T-cell (primary cell): ENCODE data around the gene ARHGAP22. TPM values are rescaled to one million over a fixed set of nuclear protein-coding genes. Genes with fewer than 3 reads are reported as not detected.
A peak's percentile ranks its signal among the peaks of the same experiment; 100 is the strongest.

Source experiments
- ATAC-seq, 4 experiments: fragments of 200-7000 bp in 3 of 4; fragments of 150-1000 bp in 1 of 4; cut with Tn5 transposase; replicated peaks in 1 of 4; 1 replicate in 3 of 4; 2 replicates in 1 of 4; pipeline ENCODE4 v1.10.0; 2021; ENCODE audit warnings: moderate library complexity in 3 of 4, mild to moderate bottlenecking in 2 of 4, moderate number of reproducible peaks in 1 of 4
- CTCF ChIA-PET, 2 donors: fragments of 300-600 bp; sonication (Branson Sonifier 250); formaldehyde crosslinking; loops; one replicate each; lab custom pipeline; 2022; ENCODE audit warnings: antibody characterized with exemption in 2 of 2; lab: Charles Lee
- POLR2A ChIA-PET, 2 donors: fragments of 300-600 bp; sonication (Branson Sonifier 250); formaldehyde crosslinking; loops; one replicate each; lab custom pipeline; 2022; ENCODE audit warnings: antibody characterized with exemption in 2 of 2; lab: Charles Lee
- DNase-seq, 35 experiments: peaks; one replicate each; pipeline versions ENCODE4 v3.0.0 to v3.0.0-alpha.2; 2013 to 2023
- H3K27ac ChIP-seq: one replicate; pipeline ENCODE4 v1.5.1; 2013; ENCODE audit warnings: low read length
- H3K27me3 ChIP-seq, 2 experiments: replicated peaks in 1 of 2; 1 replicate in 1 of 2; 2 replicates in 1 of 2; pipeline versions ENCODE4 v1.6.1 to v1.7.0; 2013; ENCODE audit warnings: low read length in 1 of 2, mixed read lengths in 1 of 2; ENCODE audit not compliant: control insufficient read depth in 2 of 2, insufficient read depth in 2 of 2; ENCODE audit errors: extremely low read depth in 1 of 2
- H3K36me3 ChIP-seq, 2 donors: 1 replicate in 1 of 2; 2 replicates in 1 of 2; pipeline versions ENCODE4 v1.6.1 to v1.7.0; 2013; ENCODE audit warnings: low read length in 1 of 2; ENCODE audit not compliant: control insufficient read depth in 2 of 2, insufficient read depth in 1 of 2; ENCODE audit errors: extremely low read depth in 1 of 2
- H3K4me1 ChIP-seq, 2 experiments: 1 replicate in 1 of 2; 2 replicates in 1 of 2; pipeline versions ENCODE4 v1.6.1 to v1.7.0; 2013; ENCODE audit warnings: low read length in 2 of 2, mixed read lengths in 1 of 2; ENCODE audit not compliant: insufficient read depth in 2 of 2, control insufficient read depth in 1 of 2; ENCODE audit errors: extremely low read depth in 1 of 2
- H3K4me3 ChIP-seq, 2 donors: 1 replicate in 1 of 2; 2 replicates in 1 of 2; pipeline versions ENCODE4 v1.5.1 to v1.7.0; 2013; ENCODE audit warnings: mild to moderate bottlenecking in 2 of 2, low read length in 1 of 2, moderate library complexity in 1 of 2; ENCODE audit not compliant: control insufficient read depth in 1 of 2; ENCODE audit errors: extremely low read depth in 1 of 2
- H3K9me3 ChIP-seq: 2 replicates; pipeline ENCODE4 v1.7.0; 2013
- H3K27ac Mint-ChIP-seq, 2 donors: one replicate each; pipeline ENCODE4 v1.8.0; 2020 to 2021; ENCODE audit warnings: mild to moderate bottlenecking in 2 of 2, mixed read lengths in 2 of 2
- H3K27me3 Mint-ChIP-seq, 2 donors: one replicate each; pipeline ENCODE4 v1.8.0; 2021 to 2022; ENCODE audit warnings: mixed read lengths in 2 of 2
- H3K36me3 Mint-ChIP-seq: one replicate; pipeline ENCODE4 v1.8.0; 2021; ENCODE audit warnings: mixed read lengths
- H3K4me1 Mint-ChIP-seq, 3 donors: one replicate each; pipeline ENCODE4 v1.8.0; 2020 to 2022; ENCODE audit warnings: mixed read lengths in 3 of 3, mild to moderate bottlenecking in 1 of 3
- H3K4me3 Mint-ChIP-seq, 3 donors: one replicate each; pipeline ENCODE4 v1.8.0; 2020 to 2022; ENCODE audit warnings: mild to moderate bottlenecking in 3 of 3, mixed read lengths in 3 of 3, moderate library complexity in 3 of 3
- H3K9me3 Mint-ChIP-seq, 3 donors: one replicate each; pipeline ENCODE4 v1.8.0; 2020 to 2022; ENCODE audit warnings: mixed read lengths in 3 of 3
- WGBS: methylation state at CpG from one replicate; pipeline ENCODE4 v1.1.5; 2013; ENCODE audit warnings: missing lambda C conversion rate; ENCODE audit not compliant: insufficient coverage; 5-methylcytosine and 5-hydroxymethylcytosine counted together
- total RNA-seq, 35 experiments: library from RNA in 6 of 35; stranded (reverse) in 6 of 35; fragments of 120-200 nt in 1 of 35; gene quantifications; one replicate each; pipeline versions ENCODE4 v1.2.1 to v1.2.4 and lab custom pipeline; 2013 to 2026

Gene ARHGAP22
- total RNA-seq, 5 donors from 2014 or later (not counting 1 experiment from before 2014, with no cell fraction given), result 0.33 to 2.2 (median 0.60) TPM

DNA sequence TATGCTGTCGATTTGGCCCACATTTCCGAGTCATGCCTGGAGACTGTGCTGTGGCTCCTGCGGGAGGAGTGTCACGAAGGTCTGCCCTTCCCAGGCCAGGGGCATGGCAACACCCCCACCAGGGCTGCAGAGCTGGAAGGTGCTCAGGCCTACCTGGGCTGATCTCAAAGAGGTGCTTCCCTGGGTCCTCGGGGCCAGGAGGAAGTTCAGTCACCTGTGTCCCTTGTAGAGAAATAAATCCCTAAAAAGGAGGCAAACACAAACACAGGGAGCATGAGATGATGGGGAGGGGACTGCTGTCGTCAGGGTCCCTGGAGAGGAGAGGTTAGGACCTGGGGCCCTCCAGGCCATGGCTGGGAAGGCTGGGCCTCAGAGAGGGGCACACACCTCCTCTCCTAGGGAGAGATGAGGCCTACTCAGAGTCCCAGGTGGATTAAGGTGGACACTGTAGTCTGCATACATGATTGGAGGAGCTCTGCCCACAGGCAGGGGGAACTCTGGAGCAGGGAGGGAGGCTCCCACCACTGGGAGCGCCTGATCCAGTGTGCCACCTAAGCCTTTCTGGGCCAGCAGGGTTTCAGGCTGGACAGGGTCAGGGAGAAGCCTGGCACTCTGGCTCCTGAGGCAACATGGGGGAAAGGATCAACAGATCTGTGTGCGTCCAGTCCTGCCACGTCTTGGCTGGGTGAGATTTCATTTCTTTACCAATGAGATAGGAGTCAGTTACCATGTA lies 49.4 kb downstream of the ARHGAP22 start:
- Histone ChIP-seq H3K27ac (no peak overlapping the region), H3K36me3 (no peaks in the 10 kb centered on the region), H3K4me3 (no peak overlapping the region), H3K4me1 (no peaks in the 10 kb centered on the region), H3K9me3 (no peaks in the 10 kb centered on the region), H3K27me3 (peaks cover 0 to 4% of the 10 kb centered on the region in 2 experiments)
- H3K36me3 Mint-ChIP-seq, result no peaks in the 10 kb centered on the region
- H3K4me3 Mint-ChIP-seq, result no peak overlapping the region
- no peak for DNase-seq
- no peaks in the 10 kb centered on the region for H3K4me1 Mint-ChIP-seq
- H3K27me3 Mint-ChIP-seq, result peaks cover 2 to 7% of the 10 kb centered on the region in 2 donors
- no peak for ATAC-seq
- ChIA-PET POLR2A (no interaction called here), CTCF (no interaction called here)
- H3K27ac Mint-ChIP-seq, result no peak overlapping the region
- WGBS, result 86% methylated on average over 7 of the region's 9 CpGs
- no peaks in the 10 kb centered on the region for H3K9me3 Mint-ChIP-seq

DNA sequence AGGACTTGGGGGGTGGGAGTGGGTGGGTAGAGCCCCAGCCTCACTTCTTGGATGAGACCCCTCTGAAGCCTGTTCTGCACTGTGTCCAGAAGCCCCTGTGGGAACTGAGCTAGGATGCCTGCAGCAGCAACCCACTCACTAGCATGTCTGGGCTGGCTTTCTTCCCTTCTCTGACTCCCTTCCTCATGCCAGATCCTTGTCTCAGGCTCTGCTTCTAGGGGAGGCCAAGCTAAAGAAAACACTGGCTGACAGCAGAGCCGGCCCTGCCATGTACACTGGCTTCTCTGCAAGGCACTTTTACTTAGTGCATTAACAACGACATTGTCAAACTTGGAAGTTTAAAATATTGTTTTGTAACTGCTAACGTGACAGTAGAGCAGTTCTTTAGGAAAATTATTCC lies 50.2 kb downstream of the ARHGAP22 start:
- H3K27ac Mint-ChIP-seq, result no peak overlapping the region
- no CpG with 5 or more reads among the region's 3 CpGs for WGBS
- H3K36me3 Mint-ChIP-seq, result no peaks in the 10 kb centered on the region
- Histone ChIP-seq H3K36me3 (no peaks in the 10 kb centered on the region), H3K4me3 (no peak overlapping the region), H3K9me3 (no peaks in the 10 kb centered on the region), H3K27me3 (peaks cover 0 to 4% of the 10 kb centered on the region in 2 experiments), H3K4me1 (no peaks in the 10 kb centered on the region), H3K27ac (no peak overlapping the region)
- POLR2A ChIA-PET, result no interaction called here
- no peaks in the 10 kb centered on the region for H3K4me1 Mint-ChIP-seq
- CTCF ChIA-PET, result no interaction called here
- no peak for ATAC-seq
- H3K9me3 Mint-ChIP-seq, result no peaks in the 10 kb centered on the region
- H3K4me3 Mint-ChIP-seq, result no peak overlapping the region
- DNase-seq, result no peak
- H3K27me3 Mint-ChIP-seq, result peaks cover 2 to 7% of the 10 kb centered on the region in 2 donors

DNA sequence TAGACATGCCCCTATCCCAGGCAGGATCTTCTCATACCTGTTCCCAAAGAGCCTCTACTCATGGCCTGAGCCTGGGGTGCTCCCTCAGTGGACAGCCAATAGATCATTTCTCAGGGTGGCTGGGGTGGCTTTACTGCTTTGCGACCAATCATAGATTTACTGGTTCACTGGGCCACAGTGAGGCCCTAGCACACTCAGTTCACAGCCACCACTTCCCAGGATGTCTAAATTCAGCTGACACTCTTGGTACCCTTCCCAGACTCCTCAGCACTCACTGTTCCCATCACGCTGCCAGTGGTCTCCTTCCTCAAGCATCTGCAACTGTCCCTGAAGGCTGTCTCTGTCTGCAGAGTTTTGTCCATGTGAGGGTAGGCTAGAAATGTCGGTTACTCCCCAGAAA lies 50.6 kb downstream of the ARHGAP22 start:
- H3K9me3 ChIP-seq, result no peaks in the 10 kb centered on the region
- Mint-ChIP-seq H3K36me3 (no peaks in the 10 kb centered on the region), H3K27ac (no peak overlapping the region), H3K27me3 (peaks cover 2 to 7% of the 10 kb centered on the region in 2 donors), H3K4me3 (no peak overlapping the region), H3K9me3 (no peaks in the 10 kb centered on the region), H3K4me1 (no peaks in the 10 kb centered on the region)
- WGBS, result 88% methylated on average over 1 of the region's 3 CpGs
- DNase-seq (no peak), ATAC-seq (no peak)
- H3K27me3 ChIP-seq, result peaks cover 0 to 4% of the 10 kb centered on the region in 2 experiments
- ChIA-PET POLR2A (no interaction called here), CTCF (interaction anchor here in 1 of 2 donors (0.6 kb wide), 1 partner anchor 218 kb away, joined by 3 read pairs; no protein-coding TSS in a partner anchor)
- no peaks in the 10 kb centered on the region for H3K36me3 ChIP-seq
- no peaks in the 10 kb centered on the region for H3K4me1 ChIP-seq
- H3K4me3 ChIP-seq, result no peak overlapping the region
- no peak overlapping the region for H3K27ac ChIP-seq

DNA sequence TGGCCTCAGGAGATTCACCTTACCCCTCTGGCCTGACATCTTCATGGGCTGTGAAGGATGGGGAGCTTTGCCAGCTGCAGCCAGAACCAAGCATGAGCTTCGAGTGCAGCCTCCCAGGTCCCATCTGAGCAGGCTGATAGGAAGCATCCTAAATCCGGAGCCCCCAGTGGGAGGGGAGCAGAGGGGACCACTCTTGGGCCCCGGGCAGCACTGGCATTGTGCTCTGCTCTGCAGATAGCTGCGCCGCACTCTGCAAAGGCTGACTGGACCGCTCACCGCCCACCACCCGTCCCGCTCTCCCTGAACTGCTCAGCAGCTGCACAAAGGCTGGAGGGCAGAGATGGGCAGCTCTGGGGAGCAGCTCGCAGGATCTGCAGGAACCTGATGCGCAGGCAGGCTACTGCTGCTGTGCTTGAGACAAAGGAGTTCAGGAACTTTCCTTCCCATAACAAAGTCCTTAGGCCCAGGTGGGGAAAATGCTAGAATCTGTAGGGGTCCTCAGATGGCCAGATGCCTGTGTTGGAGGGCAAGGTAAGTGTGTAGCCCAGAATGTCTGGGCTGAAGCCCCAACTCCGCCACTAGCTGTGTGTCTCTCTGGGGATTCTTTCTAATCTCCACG lies 51.8 kb downstream of the ARHGAP22 start:
- POLR2A ChIA-PET, result no interaction called here
- Histone ChIP-seq H3K27ac (no peak overlapping the region), H3K4me3 (no peak overlapping the region), H3K9me3 (no peaks in the 10 kb centered on the region), H3K4me1 (no peaks in the 10 kb centered on the region), H3K36me3 (no peaks in the 10 kb centered on the region), H3K27me3 (peaks cover 0 to 5% of the 10 kb centered on the region in 2 experiments)
- Mint-ChIP-seq H3K36me3 (no peaks in the 10 kb centered on the region), H3K27me3 (peaks cover 2 to 7% of the 10 kb centered on the region in 2 donors), H3K27ac (no peak overlapping the region), H3K9me3 (no peaks in the 10 kb centered on the region), H3K4me3 (no peak overlapping the region), H3K4me1 (no peaks in the 10 kb centered on the region)
- DNase-seq (no peak), ATAC-seq (no peak)
- CTCF ChIA-PET, result interaction anchor here in 1 of 2 donors (0.7 to 1.0 kb wide), 2 partner anchors 104 to 105 kb away, joined by 3 read pairs; no protein-coding TSS in a partner anchor
- WGBS, result 94% methylated on average over 9 of the region's 13 CpGs

DNA sequence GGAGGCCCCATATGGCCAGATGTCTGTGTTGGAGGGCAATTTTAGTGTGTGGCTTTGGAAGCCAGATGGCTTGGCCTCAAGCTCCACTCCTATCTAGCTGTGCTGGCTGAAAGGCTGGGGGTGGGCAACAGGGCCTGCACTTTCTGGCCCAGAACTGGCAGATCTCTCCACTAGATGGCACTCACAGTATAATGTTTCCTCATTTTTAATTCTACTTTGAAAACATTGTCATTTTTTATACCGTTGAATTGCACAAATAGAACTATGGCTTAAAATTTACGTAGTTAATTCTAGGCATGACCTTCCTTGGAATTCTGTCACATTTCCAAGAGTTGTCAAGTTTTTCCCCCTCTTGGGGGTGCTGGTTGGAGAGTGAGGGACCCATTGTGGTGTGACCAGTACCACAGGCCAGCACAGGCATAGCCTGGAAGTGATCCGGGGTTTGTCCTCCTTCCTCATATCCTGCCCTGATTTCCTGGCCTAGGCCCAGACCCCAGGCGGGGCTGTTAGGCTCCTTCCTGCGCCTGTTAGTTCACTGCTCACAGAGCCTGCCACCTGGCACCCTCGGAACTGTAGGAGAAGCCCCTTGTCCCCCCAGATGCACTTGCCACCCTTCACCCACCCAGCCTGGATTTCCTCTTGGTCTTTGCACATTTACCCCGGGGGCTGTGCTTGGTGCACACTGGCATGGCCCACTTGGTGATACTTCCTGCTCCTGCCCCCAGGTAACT lies 52.8 kb downstream of the ARHGAP22 start:
- WGBS, result 60% methylated on average over 4 of the region's 7 CpGs
- no peaks in the 10 kb centered on the region for H3K9me3 ChIP-seq
- no peak overlapping the region for H3K27ac ChIP-seq
- no peak overlapping the region for H3K4me3 Mint-ChIP-seq
- no peak overlapping the region for H3K4me3 ChIP-seq
- H3K4me1 Mint-ChIP-seq, result no peaks in the 10 kb centered on the region
- peak in 1 of 4 experiments; percentile 5 for ATAC-seq
- no peaks in the 10 kb centered on the region for H3K36me3 Mint-ChIP-seq
- H3K4me1 ChIP-seq, result no peaks in the 10 kb centered on the region
- DNase-seq, result peak in 2 of 35 experiments; percentile 14 to 15
- H3K27me3 ChIP-seq, result peaks cover 0 to 2% of the 10 kb centered on the region in 2 experiments
- POLR2A ChIA-PET, result no interaction called here
- no peaks in the 10 kb centered on the region for H3K36me3 ChIP-seq
- CTCF ChIA-PET, result interaction anchor here in 1 of 2 donors (0.7 to 1.0 kb wide), 2 partner anchors 105 to 106 kb away, joined by 3 read pairs; no protein-coding TSS in a partner anchor
- H3K27me3 Mint-ChIP-seq, result no peaks in the 10 kb centered on the region
- no peaks in the 10 kb centered on the region for H3K9me3 Mint-ChIP-seq
- no peak overlapping the region for H3K27ac Mint-ChIP-seq

DNA sequence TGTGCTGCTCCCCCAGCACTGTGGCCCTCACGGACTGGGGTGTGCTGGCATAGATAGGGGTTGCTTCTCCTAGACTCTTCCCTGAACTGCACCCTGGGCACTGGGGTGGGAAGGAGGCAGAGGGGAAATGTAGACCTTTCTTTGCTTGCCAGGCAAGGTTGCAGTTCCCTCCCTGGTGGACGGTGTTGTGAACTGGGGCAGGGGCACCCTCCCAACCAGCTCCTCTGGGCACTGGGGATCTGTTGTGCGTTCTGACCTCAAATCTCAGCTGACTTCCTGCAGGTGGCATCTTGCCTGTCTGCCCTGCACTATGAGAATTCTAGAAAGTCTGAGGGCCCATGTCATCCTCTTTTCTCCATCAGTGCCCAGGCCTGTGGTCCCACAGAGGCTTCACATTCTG lies 53.9 kb downstream of the ARHGAP22 start:
- no peak overlapping the region for H3K27ac Mint-ChIP-seq
- no peak overlapping the region for H3K27ac ChIP-seq
- WGBS, result 21% methylated on average over 2 of the region's 3 CpGs
- ChIA-PET POLR2A (no interaction called here), CTCF (no interaction called here)
- peaks cover 0 to 2% of the 10 kb centered on the region in 2 experiments for H3K27me3 ChIP-seq
- no peak overlapping the region for H3K4me3 Mint-ChIP-seq
- DNase-seq, result no peak
- H3K4me1 ChIP-seq, result no peaks in the 10 kb centered on the region
- no peak overlapping the region for H3K4me3 ChIP-seq
- H3K27me3 Mint-ChIP-seq, result no peaks in the 10 kb centered on the region
- no peaks in the 10 kb centered on the region for H3K9me3 Mint-ChIP-seq
- no peaks in the 10 kb centered on the region for H3K4me1 Mint-ChIP-seq
- no peaks in the 10 kb centered on the region for H3K36me3 Mint-ChIP-seq
- no peaks in the 10 kb centered on the region for H3K36me3 ChIP-seq
- ATAC-seq, result no peak
- H3K9me3 ChIP-seq, result no peaks in the 10 kb centered on the region
